AG09309 (cell line): ENCODE results near the gene CADM1.

Experiments used
- DNase-seq: peaks from one replicate; pipeline ENCODE4 v3.0.0-alpha.2; 2010; ENCODE audit warnings: low read depth
- H3K4me3 ChIP-seq: 2 replicates; pipeline ENCODE4 v1.5.1; 2011; ENCODE audit warnings: mild to moderate bottlenecking, low read depth, low read length, moderate library complexity; ENCODE audit not compliant: control insufficient read depth
- TF ChIP-seq, protein P1 (sequence below): IDR thresholded peaks from 2 replicates; pipeline ENCODE4 v1.5.1; 2011; ENCODE audit warnings: mild to moderate bottlenecking, low read depth, low read length, inconsistent platforms; ENCODE audit not compliant: insufficient read depth, control insufficient read depth; ENCODE audit errors: missing control alignments

The CADM1 gene

DNA sequence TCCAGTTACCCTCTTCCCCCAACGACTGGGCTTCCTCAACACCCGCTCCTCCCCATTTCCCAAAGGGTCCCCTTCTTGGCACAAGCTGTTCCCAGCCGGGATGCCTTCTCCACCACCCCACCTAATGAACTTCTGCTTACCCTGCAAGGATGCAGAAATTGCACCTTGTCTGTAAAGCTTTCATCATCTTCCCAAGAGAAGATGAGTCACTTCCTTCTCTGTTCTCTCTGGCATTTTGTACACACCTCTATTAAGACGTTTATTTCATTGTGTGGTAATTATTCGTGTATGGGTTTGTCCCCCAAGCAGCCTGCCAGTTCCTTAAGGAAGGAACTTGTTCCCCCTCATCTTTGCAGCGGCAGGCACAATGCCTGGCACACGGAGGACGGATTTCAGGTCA, 351.1 kb downstream of the CADM1 start:
- DNase-seq = no peak
- TF ChIP-seq, protein P1, sequence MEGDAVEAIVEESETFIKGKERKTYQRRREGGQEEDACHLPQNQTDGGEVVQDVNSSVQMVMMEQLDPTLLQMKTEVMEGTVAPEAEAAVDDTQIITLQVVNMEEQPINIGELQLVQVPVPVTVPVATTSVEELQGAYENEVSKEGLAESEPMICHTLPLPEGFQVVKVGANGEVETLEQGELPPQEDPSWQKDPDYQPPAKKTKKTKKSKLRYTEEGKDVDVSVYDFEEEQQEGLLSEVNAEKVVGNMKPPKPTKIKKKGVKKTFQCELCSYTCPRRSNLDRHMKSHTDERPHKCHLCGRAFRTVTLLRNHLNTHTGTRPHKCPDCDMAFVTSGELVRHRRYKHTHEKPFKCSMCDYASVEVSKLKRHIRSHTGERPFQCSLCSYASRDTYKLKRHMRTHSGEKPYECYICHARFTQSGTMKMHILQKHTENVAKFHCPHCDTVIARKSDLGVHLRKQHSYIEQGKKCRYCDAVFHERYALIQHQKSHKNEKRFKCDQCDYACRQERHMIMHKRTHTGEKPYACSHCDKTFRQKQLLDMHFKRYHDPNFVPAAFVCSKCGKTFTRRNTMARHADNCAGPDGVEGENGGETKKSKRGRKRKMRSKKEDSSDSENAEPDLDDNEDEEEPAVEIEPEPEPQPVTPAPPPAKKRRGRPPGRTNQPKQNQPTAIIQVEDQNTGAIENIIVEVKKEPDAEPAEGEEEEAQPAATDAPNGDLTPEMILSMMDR = no peak
- no peak overlapping the region for H3K4me3 ChIP-seq

DNA sequence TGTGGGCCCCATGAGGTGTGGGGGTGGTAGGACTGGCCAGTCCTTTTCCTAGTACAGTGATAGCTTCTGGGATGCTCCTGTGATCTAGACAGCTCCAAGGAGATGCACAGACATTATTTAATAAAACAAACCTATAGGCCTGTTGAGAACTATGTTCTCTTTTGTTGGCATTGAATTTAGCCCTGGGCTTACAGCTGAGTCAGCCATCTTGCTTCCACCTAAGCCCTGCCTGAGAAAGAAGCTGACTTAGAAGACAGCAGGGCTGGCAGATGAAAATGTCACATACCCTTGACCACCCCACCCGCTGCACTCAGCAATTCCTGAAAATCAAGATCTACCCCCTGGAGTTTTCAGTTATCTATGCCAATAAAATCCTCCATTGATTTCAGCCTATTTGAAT, 353.2 kb downstream of the CADM1 start:
- TF ChIP-seq, protein P1 = no peak
- no peak for DNase-seq
- no peak overlapping the region for H3K4me3 ChIP-seq

DNA sequence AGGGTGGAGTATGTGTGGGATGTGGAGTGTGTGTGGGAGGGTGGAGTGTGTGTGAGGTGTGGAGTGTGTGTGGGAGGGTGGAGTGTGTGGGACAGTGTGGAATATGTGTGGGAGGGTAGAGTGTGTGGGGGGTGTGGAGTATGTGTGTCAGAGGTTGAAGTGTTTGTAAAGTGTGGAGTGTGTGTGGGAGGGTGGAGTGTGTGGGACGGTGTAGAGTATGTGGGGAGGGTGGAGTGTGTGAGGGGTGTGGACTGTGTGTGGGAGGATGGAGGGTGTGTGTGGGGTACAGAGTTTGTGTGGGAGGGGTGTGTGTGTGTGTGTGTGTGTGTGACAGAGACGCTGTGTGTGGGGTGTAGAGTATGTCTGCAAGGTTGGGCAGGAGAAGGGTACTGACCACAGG, 355.5 kb downstream of the CADM1 start:
- no peak for DNase-seq
- no peak overlapping the region for H3K4me3 ChIP-seq
- TF ChIP-seq, protein P1 = no peak

DNA sequence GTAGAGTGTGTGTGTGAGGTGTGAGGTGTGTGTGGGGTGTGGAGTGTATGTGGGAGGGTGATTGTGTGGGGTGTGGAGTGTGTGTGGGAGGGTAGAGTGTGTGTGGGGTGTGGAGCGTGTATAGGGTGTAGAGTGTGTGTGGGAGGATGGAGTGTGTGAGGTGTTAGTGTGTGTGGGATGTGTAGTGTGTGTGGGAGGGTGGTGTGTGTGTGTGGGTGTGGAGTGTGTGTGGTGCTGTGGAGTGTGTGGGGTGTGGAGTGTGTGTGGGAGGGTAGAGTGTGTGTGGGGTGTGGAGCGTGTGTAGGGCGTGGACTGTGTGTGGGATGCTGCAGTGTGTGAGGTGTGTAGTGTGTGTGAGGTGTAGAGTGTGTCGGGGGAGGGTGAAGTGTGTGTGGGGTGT, 356.1 kb downstream of the CADM1 start:
- TF ChIP-seq, protein P1 = no peak
- H3K4me3 ChIP-seq = no peak overlapping the region
- DNase-seq = no peak

DNA sequence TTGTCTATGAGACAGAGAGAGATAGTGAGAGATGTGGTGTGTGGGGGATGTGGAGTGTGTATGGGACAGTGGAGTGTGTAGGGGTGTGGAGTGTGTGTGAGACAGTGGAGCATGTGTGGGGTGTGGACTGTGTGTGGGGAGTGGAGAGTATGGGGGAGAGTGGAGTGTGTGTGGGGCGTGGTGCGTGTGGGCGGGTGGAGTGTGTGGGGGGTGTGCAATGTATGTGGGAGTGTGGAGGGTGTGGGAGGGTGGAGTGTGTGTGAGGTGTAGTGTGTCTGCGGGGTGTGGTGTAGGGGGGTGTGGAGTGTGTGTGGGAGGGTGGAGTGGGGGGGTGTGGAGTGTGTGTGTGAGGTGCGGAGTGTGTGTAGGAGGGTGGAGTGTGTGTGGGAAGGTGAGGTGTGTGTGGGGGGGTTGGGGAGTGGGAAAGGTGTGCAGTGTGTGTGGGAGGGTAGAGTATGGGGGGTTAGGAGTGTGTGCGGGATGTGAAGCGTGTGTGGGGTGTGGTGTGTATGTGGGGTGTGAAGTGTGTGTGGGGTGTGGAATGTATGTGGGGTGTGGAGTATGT, 356.9 kb downstream of the CADM1 start:
- no peak overlapping the region for H3K4me3 ChIP-seq
- no peak for DNase-seq
- TF ChIP-seq, protein P1 = no peak

DNA sequence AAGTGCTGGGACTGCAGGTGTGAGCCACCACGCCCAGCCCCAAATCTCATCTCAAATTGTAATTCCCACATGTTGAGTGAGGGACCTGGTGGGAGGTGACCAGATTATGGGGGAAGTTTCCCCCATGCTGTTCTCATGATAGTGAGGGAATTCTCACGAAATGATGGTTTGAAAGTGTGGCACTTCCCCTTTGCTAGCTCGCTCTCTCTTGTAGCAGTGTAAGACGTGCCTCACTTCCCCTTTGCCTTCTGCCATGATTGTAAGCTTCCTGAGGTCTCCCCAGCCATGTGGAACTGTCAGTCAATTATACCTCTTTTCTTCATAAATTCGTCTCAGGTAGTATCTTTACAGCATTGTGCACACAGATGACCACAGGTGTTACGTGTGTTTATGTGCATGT, 357.8 kb downstream of the CADM1 start:
- no peak for DNase-seq
- TF ChIP-seq, protein P1 = no peak
- H3K4me3 ChIP-seq = no peak overlapping the region

DNA sequence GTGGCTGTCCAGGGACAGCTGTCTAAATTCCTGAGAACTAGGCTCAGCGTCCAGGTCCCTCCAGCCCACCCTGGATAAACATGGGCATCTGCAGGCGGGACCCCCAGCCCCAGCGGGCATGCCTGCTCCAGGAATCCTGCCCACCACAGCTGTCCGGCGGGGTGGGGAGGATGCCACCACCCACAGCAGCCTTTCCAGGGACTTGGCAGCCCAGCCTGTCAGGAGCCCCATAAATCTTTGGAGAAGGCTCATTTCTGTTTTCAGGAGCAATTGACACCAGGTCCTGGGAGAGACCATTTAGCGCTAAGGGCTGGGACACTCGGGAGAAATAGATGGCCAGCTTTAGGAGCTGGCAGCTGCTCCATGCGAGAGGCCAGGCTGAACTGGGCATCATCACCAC, 358.9 kb downstream of the CADM1 start:
- no peak for DNase-seq
- TF ChIP-seq, protein P1 = no peak
- no peak overlapping the region for H3K4me3 ChIP-seq
